ENCODE measurements around the gene COLEC12.

Gene COLEC12

DNA sequence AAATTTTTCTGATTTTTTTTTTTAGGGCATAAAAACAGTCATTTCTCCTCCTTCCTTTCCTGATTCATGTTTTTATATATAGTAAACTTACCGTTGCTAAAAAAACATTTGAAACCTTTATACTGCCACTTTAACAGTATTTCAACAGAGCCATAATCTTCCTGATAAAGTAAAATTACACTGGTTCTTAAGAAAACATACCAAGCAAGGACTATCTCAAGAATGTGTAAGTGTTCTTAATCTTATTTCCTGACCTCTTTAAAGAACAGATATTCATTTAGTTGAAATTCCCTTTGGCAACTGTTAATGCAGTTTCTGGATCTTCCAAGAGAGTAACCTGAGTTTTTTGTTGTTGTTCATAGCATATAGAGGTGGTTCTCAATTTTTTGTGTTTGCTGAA lies 26.6 kb upstream of the COLEC12 start:
- TF ChIP-seq, protein P1, sequence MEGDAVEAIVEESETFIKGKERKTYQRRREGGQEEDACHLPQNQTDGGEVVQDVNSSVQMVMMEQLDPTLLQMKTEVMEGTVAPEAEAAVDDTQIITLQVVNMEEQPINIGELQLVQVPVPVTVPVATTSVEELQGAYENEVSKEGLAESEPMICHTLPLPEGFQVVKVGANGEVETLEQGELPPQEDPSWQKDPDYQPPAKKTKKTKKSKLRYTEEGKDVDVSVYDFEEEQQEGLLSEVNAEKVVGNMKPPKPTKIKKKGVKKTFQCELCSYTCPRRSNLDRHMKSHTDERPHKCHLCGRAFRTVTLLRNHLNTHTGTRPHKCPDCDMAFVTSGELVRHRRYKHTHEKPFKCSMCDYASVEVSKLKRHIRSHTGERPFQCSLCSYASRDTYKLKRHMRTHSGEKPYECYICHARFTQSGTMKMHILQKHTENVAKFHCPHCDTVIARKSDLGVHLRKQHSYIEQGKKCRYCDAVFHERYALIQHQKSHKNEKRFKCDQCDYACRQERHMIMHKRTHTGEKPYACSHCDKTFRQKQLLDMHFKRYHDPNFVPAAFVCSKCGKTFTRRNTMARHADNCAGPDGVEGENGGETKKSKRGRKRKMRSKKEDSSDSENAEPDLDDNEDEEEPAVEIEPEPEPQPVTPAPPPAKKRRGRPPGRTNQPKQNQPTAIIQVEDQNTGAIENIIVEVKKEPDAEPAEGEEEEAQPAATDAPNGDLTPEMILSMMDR (conservative IDR thresholded peaks at IDR 0.05; ENCODE audit: low read depth, low read length) = no peak
- no peak for DNase-seq (ENCODE audit: low read depth)
- H3K4me3 ChIP-seq (ENCODE audit: low read length) = no peak overlapping the region

DNA sequence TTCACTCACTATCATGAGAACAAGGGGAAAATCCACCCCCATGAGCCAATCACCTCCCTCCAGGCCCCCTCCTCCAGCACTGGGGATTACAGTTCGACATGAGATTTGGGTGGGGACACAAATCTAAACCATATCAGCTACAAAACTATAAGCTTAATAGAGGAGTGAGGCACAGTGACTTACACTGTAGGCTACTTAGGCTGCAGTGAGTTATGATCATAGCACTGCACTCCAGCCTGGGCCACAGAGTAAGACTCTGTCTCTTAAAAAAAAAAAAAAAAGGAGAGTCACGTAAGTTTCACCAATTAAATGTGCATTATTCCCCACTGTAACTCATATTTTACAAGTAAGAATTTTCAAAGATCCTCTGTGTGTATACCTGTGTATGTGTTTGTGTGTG lies 26.2 kb upstream of the COLEC12 start:
- TF ChIP-seq, protein P1 (conservative IDR thresholded peaks at IDR 0.05; ENCODE audit: low read depth, low read length) = no peak
- DNase-seq (ENCODE audit: low read depth) = no peak
- H3K4me3 ChIP-seq (ENCODE audit: low read length) = no peak overlapping the region

DNA sequence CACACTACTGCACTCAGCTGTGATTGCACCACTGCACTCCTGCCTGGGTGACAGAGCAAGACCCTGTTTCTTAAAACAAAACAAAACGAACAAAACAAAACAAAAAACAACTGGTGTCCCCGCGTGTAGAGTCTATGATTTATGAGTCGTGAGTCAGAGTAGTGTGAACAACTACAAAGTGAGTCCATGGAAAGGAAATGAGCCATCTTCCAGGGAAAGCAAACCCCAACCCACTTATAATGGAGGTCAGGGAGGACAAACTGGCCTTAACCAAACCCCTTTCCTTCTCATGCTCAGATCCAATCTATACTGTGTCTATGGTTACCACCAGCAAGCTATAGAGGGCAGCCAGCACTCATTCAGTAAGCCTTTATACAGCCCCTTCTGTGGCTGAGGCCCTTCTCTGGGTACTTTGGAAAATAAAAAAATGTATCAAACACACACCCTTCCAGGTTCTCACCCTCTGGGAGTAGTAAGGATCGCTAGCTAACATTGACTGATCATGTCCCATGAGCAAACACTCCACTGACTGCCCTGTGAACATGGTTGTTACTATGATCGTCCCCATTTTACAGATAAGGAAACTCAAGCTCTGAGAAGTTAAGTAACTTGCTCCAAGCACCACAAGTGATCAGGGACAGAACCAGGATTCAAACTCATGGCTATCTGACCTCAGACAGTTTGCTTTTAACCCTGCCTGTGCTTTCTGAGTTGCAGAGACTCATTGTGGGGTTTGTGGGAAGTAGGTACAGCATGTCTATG lies 24.7 kb upstream of the COLEC12 start:
- DNase-seq (ENCODE audit: low read depth) = no peak
- H3K4me3 ChIP-seq (ENCODE audit: low read length) = no peak overlapping the region
- TF ChIP-seq, protein P1 (conservative IDR thresholded peaks at IDR 0.05; ENCODE audit: low read depth, low read length) = no peak

DNA sequence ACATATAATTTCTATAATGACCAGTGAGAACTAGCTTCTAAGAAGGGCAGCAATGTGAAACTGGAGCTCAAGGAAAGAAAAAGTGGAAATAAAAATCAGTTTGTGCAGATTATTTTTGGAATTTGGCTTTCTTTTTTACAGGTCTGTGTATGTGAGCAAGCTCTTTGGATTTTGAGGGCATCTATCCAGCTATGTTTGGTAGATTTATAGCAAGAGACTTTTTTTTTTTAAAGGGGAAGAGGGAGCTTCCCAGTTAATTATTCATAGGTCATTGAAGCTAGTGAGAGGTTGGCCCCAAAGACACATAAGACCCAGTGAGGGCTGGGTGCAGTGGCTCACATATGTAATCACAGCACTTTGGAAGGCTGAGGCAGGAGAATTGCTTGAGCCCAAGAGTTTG lies 24.0 kb upstream of the COLEC12 start:
- no peak overlapping the region for H3K4me3 ChIP-seq (ENCODE audit: low read length)
- no peak for DNase-seq (ENCODE audit: low read depth)
- TF ChIP-seq, protein P1 (conservative IDR thresholded peaks at IDR 0.05; ENCODE audit: low read depth, low read length) = no peak

DNA sequence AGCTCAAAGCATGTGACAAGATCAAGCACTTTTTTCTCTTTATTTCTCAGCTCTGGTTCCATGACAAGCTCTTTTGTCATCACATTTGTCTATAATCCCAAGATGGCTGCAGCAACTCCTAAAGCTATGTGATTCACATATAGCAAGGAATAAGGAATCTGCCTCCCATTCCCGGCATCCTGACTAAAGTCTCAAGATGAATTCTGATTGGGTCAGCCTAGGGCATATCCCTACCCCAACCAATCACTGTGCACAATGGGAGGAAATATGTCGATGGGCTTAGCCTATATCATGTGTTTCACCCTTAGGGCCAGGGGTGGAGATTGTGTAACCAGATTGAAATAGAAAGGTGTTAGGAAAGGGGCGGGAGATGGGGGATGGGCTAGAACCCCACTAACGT lies 23.1 kb upstream of the COLEC12 start:
- no peak overlapping the region for H3K4me3 ChIP-seq (ENCODE audit: low read length)
- TF ChIP-seq, protein P1 (conservative IDR thresholded peaks at IDR 0.05; ENCODE audit: low read depth, low read length) = no peak
- DNase-seq (ENCODE audit: low read depth) = no peak

DNA sequence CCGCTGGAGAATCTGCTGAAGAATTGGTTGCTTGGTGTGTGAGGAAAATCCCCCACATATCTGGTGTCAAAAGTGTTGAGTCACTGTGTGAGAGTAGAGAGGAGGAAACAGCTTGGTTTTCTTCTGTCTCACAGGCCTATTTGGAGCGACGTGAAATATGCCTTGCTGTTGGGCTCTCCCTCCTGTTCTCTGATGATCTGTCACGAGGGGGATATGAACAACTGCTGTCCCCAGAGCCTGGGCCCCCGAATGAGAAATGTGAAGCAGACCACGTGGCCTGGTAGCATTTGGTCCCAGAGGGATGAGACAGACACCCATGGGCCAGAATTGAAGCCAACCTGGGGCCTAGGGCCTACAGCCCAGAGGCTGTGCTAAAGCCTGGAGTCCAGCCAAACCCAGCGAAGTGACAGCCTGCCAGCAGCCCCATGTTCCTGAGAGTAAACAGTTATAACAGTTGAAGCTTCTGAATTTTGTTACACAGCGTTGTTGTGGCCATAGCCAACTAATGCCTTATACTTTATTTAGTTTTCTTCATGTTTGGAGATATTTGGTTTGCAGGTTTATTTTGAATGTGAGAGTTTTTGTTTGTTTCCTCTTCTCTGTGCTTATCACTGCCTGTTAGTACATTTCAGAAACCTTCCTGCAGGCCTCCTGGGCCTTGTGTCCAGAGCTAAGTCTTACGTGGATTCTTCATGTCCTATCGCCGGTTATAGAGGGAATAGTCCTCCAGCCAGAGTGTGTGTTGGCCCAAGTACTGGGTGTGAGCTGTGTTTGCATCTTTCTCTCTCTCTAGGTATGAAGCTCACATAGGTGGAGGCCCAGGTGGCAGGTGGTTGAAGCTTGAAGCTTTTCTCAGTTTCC lies 18.7 kb upstream of the COLEC12 start:
- H3K4me3 ChIP-seq (ENCODE audit: low read length) = no peak overlapping the region
- no peak for DNase-seq (ENCODE audit: low read depth)
- TF ChIP-seq, protein P1 (conservative IDR thresholded peaks at IDR 0.05; ENCODE audit: low read depth, low read length) = no peak

Data from retinal pigment epithelial cell (primary cell).